Activated T-cell treated with anti-CD3 and anti-CD28 coated beads for 48 hours (primary cell): ENCODE data around the gene HOXA13.

Source experiments
- DNase-seq: peaks from one replicate; pipeline ENCODE4 v3.0.0-alpha.2; 2020; ENCODE audit warnings: low read depth

HOXA13 gene

DNA sequence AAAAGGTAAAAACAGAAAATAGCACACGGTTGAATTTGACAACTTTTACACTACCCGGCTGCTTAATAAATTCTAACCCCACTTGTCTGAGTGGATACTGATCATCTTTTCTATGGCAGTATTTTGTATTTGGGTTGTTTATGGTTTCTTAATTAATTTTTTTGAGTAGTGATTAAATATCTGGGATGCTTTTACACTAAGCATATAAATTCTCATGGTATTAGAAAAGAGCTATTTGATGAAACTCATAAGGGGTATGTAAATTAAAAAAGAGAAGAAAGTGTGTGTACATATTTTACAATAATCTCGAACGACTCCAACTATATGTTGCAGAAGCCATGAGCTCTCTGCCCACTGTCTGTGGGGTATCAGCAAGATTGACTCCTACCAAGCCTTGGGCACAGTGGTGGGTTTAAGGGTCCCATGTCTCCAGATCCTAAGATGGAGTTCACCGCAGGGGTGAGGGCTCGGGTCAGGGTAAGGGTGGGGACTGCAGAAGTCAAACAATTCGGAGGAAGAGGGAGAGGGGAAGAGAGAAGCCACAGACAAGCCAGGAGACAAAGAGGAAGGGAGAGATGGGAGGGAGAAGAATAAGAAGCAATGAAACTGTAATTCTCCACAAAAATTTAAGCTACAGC is 7.6 kb upstream of the HOXA13 start:
- no peak for DNase-seq

- no peak for DNase-seq
Measured at GRCh38 chr7:27205325-27206280, 5.7 kb upstream of the HOXA13 start.

GRCh38 chr7:27204851-27205322 is 5.0 kb upstream of the HOXA13 start:
- no peak for DNase-seq

DNA sequence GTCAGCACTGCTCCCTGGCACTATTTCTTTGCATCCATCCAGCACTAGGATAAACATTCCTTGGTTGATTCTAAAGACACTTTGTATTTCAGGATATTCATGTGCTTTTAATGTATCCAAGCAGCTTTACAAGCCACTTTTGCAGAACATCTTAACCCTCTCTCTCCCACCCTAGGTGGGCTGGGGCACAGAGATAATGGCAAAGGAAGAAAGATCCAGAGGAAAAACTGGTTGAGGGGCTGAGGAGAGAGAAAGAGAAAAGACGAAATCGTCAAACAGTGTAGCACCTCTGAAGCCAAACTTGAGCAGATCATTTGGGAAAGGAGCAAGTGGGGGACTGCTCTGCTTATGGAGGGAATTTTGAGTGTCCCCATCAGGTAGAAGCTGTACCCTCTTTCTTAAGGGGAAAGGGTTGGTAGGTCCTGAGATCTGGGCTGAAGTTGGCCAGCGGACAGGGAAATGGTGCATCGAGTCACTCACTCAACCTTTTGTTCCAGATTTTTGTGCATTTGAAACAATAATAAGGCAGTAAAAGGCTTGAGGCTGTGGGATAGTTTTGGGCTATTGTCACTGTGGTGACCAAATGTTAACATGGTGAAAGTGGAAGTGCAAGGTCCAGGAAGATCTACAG is 4.2 kb upstream of the HOXA13 start:
- DNase-seq, result no peak

GRCh38 chr7:27203365-27203953 is 3.6 kb upstream of the HOXA13 start:
- DNase-seq, result no peak

DNA sequence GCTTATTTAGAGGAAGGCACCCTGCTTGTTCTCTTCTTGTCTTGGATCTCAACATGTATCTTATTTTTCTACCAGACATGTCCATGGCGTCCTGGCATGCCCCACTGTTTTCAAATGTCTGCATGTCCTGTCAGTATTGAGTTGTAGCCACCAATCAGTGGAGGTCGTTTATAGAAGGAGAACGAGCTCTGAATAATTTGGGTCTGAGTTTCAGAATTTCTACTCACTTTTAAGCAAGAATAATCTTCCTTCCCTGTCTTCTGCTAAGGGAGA is 2.9 kb upstream of the HOXA13 start:
- DNase-seq, result no peak

DNA sequence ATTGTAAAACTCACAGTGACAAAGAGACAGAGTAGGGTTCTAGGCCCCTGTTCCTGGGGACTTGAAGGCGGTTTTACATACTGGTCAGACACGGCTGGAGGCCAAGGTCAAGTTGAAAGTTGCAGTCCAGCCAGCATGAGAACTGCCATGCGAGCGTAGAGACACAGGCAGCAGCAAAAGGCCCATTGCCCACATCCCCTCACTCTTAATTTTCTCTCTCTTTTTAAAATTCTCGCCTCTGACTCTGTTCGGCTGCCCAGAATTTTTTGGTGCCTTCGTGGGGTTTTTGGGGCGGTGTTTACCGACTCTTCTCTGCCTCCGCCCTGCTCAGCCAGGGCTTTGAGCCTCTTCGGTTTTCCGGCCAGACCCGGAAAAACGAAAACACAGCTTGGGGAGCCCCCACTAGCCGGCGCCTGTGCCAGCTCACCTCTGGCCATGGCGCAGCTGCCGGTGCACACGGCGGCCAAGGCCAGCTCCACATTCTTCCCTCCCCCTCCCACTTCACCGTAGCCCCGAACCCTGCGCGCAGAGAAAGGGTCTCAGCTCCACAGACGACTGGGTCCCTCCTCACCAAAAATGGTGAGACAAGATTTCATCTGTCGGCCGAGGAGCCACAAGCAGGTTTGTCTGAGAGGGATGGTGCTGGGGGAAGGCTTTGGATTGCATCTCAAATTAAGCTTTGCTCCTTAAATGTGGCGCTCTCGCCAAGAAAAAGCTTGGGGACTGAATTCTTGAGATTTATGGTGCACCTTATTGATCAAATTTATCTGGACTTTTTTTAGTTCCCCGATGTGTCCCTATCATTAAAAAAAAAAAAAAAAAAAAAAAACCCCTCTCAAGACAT is 2.3 kb upstream of the HOXA13 start:
- DNase-seq, result no peak

DNA sequence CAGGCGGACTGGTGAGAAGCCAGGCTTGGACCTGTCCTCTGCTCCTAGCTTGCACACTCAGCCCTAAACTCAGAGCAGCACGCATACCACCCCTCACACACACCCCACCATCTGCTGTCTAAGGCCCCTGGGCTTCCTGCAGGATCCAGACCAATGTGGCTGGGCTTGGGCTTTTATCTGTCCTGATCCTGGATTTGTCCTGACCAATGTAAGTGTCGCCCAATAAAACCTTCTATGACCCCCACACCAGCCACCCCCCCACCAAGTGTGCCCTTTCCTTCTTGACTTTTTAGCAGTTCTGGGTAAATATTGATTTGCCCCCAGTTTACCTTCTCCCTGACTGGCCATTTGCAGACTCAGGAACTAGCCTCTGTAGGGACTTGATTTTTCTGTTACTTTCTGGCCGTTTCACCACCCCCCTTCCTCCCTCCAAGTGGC is 1.7 kb upstream of the HOXA13 start:
- DNase-seq, result no peak

DNA sequence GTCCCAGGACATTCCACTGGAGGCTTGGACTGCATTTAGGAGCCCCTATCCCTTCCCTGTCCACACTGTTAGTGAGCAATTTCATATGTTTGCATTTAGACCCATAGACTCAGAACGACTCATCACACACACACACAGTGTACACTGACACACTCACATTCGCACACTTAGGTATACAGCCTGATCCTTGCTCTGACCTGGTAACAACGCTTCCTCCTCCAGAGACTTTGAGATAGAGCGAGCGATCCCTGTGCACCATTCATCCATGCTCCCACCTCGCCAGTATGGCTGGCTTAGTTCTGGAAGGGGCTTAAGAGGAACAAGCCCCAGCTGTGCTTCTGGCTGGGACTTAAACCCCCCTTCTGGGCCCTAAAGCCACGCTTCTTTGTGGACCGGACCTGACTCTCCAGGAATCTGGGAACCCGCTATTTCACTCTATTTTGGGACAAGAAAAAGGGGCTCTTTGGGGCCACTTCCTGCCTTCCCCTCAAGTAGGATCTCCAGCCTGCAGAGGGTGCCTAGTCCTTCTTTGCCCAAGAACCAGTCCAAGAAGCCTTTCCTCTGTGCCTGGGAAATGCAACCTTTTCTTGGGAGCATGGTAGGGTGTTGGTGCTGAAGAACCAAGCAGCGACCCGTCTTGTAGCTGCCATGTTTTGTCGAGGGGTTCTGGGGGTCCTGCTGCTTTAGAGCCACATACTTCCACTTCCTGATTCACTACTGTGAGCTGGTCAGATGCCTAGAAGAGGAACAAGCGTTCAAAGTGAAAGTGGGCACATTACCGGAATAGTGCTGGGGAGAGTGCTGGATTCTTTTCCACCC is 1.1 kb upstream of the HOXA13 start:
- no peak for DNase-seq

GRCh38 chr7:27198871-27199801 is 755 bp downstream of the HOXA13 start:
- DNase-seq, result no peak

- DNase-seq, result no peak
Measured at GRCh38 chr7:27198138-27198841, 1.6 kb downstream of the HOXA13 start.

- no peak for DNase-seq
Measured at GRCh38 chr7:27197137-27198042, 2.5 kb downstream of the HOXA13 start.

DNA sequence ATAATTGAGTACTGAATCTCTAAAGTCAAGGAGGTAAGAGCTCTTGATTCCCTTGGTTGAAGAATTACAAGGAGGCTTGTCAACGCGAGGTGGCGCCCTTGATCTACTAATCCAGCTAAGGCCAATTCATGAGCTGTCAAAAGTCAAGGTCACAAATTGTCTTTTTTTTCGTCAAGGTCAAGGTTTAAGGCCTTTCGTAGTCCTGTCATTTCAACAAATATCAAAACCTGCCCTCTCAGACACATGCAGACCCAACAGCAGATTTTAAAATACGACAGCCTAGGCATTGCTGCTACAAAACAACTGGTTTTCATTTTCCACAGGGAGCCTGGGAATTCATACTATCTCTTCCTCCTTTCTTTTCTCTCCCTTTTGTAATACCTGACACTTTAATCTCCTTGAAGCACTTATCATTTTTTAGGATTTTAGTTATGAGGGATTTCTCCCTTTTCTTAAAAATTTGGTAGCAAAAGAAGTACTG is 3.6 kb downstream of the HOXA13 start:
- DNase-seq, result peak; percentile 64

DNA sequence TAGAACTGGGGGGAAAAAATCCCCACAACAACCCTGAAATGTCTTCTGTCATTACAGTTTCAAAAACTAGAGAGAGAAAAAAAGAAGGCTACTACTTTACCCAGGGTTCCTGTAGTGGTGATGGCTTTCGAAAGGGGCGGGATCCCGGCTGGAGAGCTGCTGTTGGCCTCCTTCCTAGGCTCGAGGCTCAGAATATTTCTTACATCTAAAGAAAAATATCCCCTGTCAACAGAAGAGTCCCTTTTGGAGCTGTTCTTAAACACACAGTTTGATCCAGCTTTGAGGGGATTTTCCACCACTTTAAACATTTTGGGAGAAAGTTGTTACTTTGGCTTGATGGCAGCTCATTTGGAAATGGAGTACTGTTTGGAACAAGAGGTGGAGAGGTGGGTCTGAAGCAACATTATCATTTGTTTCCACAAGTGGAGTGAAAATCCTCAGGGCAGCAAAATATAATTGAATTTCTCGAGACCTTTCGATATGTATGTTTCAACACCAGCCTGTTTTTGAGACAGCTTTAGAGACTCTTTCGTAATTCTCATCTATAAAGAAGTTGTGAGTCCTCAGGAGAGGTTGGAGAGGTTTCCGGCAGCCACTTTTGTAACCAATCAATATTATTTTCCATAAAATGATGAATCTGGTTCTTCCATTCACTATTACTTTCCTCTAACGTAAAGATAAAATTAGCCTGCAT is 5.1 kb downstream of the HOXA13 start:
- no peak for DNase-seq

DNA sequence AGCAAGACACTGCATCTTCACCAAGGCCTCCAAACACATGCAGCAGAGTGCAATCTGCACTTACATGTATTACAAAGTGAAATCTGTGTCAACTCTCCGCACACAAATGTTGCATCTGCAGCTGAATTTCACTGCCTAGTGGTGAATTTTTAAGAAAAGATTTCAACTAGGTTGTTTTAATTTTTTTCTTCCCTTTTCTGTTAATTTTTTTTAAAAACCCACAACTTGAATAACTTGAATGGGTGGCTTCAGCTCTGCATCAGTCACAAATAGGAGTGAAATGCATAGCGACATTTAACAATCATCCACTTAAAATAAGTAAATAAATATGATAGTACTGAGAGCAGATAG is 5.9 kb downstream of the HOXA13 start:
- DNase-seq, result no peak

- no peak for DNase-seq
Measured at GRCh38 chr7:27193335-27194001, 6.4 kb downstream of the HOXA13 start.
